H1 (cell line): ENCODE results near the gene FBXL14. TPM values are rescaled to one million over a fixed set of nuclear protein-coding genes. Genes with fewer than 3 reads are reported as not detected.

Experiments used
- CTCF ChIA-PET: fragments of 300-600 bp; sonication (Branson Sonifier 250); formaldehyde crosslinking; loops from one replicate; lab custom pipeline; 2021; ENCODE audit not compliant: partially characterized antibody; lab: Charles Lee
- POLR2A ChIA-PET: fragments of 300-600 bp; sonication (Branson Sonifier 250); formaldehyde crosslinking; loops from one replicate; lab custom pipeline; 2021; ENCODE audit warnings: inconsistent platforms; ENCODE audit not compliant: partially characterized antibody; lab: Charles Lee
- DNase-seq, 2 experiments: peaks; one replicate each; pipeline versions ENCODE4 v3.0.0 to v3.0.0-alpha.2; 2010 to 2022; ENCODE audit warnings: low spot score in 2 of 2, low read depth in 1 of 2, mixed read lengths in 1 of 2
- FAIRE-seq: peaks from 2 replicates; lab custom pipeline; 2011; peaks lifted over from hg19 to GRCh38; lab: Jason Lieb, UNC
- H2AFZ ChIP-seq: 2 replicates; pipeline ENCODE4 v1.8.1; 2012; ENCODE audit warnings: low read length, inconsistent platforms
- H2AK5ac ChIP-seq: 2 replicates; pipeline ENCODE4 v1.6.1; 2013; ENCODE audit warnings: low read depth, low read length
- H2BK120ac ChIP-seq: replicated peaks from 2 replicates; pipeline ENCODE3; 2013; ENCODE audit warnings: low read depth, low read length, inconsistent platforms
- H2BK12ac ChIP-seq: 2 replicates; pipeline ENCODE4 v1.6.1; 2013; ENCODE audit warnings: low read depth, low read length
- H2BK15ac ChIP-seq: 2 replicates; pipeline ENCODE4 v1.6.1; 2013; ENCODE audit warnings: low read length
- H2BK20ac ChIP-seq: 2 replicates; pipeline ENCODE4 v1.6.1; 2013; ENCODE audit warnings: low read length
- H2BK5ac ChIP-seq: 2 replicates; pipeline ENCODE4 v1.6.1; 2013; ENCODE audit warnings: low read depth, low read length
- H3K14ac ChIP-seq: 2 replicates; pipeline ENCODE4 v1.6.1; 2013; ENCODE audit warnings: inconsistent platforms; ENCODE audit not compliant: insufficient read length
- H3K18ac ChIP-seq: 2 replicates; pipeline ENCODE4 v1.6.1; 2013; ENCODE audit warnings: low read length; ENCODE audit errors: extremely low read depth
- H3K23ac ChIP-seq: 2 replicates; pipeline ENCODE4 v1.6.1; 2013; ENCODE audit warnings: inconsistent platforms; ENCODE audit not compliant: insufficient read length
- H3K23me2 ChIP-seq: 2 replicates; pipeline ENCODE4 v1.6.1; 2013; ENCODE audit warnings: low read depth, low read length
- H3K27ac ChIP-seq: 2 replicates; pipeline ENCODE4 v1.6.1; 2011; ENCODE audit warnings: low read depth, low read length, inconsistent platforms
- H3K27me3 ChIP-seq, 4 experiments: replicated peaks in 1 of 4; 1 replicate in 1 of 4; 2 replicates in 3 of 4; pipeline versions ENCODE4 v1.6.1 to v1.8.1; 2011 to 2013; ENCODE audit warnings: low read length in 3 of 4, mild to moderate bottlenecking in 3 of 4, inconsistent platforms in 2 of 4, mixed read lengths in 2 of 4, moderate library complexity in 1 of 4; ENCODE audit not compliant: control insufficient read depth in 3 of 4, insufficient read depth in 3 of 4; ENCODE audit errors: extremely low read depth in 1 of 4
- H3K36me3 ChIP-seq, 4 experiments: 2 replicates each; pipeline versions ENCODE4 v1.6.1 to v1.8.1; 2011 to 2013; ENCODE audit warnings: mild to moderate bottlenecking in 4 of 4, low read length in 3 of 4, moderate library complexity in 2 of 4, control low read depth in 1 of 4, inconsistent platforms in 1 of 4; ENCODE audit not compliant: insufficient read depth in 4 of 4, control insufficient read depth in 2 of 4
- H3K4ac ChIP-seq: replicated peaks from 2 replicates; pipeline ENCODE3; 2013; ENCODE audit warnings: low read length, low read depth, mixed read lengths, inconsistent platforms; ENCODE audit not compliant: insufficient read length
- H3K4me1 ChIP-seq, 4 experiments: replicated peaks in 1 of 4; 1 replicate in 1 of 4; 2 replicates in 3 of 4; pipeline versions ENCODE4 v1.6.1 to v1.8.1; 2011 to 2013; ENCODE audit warnings: low read length in 3 of 4, inconsistent platforms in 2 of 4, mixed read lengths in 1 of 4; ENCODE audit not compliant: insufficient read depth in 4 of 4, control insufficient read depth in 3 of 4
- H3K4me2 ChIP-seq, 2 experiments: 2 replicates each; pipeline versions ENCODE4 v1.6.1 to v1.8.1; 2011 to 2013; ENCODE audit warnings: low read depth in 2 of 2, low read length in 2 of 2, control low read depth in 1 of 2, inconsistent platforms in 1 of 2, mild to moderate bottlenecking in 1 of 2; ENCODE audit not compliant: insufficient read depth in 1 of 2
- H3K4me3 ChIP-seq, 4 experiments: fragments of 200-600, 300-600 bp in 1 of 4; sonication (generic), shearing (Covaris generic), sonication (Bioruptor Twin) in 1 of 4; 2 replicates each; pipeline versions ENCODE4 v1.5.1 to v1.8.1; 2011 to 2016; ENCODE audit warnings: low read length in 4 of 4, low read depth in 3 of 4, control low read depth in 2 of 4, inconsistent platforms in 2 of 4, mild to moderate bottlenecking in 2 of 4, mixed read lengths in 1 of 4, moderate library complexity in 1 of 4; ENCODE audit not compliant: insufficient read depth in 2 of 4; ENCODE audit errors: extremely low read depth in 1 of 4
- H3K56ac ChIP-seq: replicated peaks from 2 replicates; pipeline ENCODE3; 2013; ENCODE audit warnings: low read depth, mild to moderate bottlenecking, mixed read lengths, low read length, inconsistent platforms; ENCODE audit not compliant: insufficient read length
- H3K79me1 ChIP-seq: 2 replicates; pipeline ENCODE4 v1.6.1; 2013; ENCODE audit warnings: low read depth, low read length, control low read depth
- H3K79me2 ChIP-seq, 2 experiments: 2 replicates each; pipeline versions ENCODE4 v1.6.1 to v1.8.1; 2012 to 2013; ENCODE audit warnings: low read length in 2 of 2, mild to moderate bottlenecking in 2 of 2, inconsistent platforms in 1 of 2; ENCODE audit not compliant: insufficient read depth in 2 of 2, control insufficient read depth in 1 of 2
- H3K9ac ChIP-seq, 4 experiments: replicated peaks in 1 of 4; 1 replicate in 1 of 4; 2 replicates in 3 of 4; pipeline versions ENCODE4 v1.6.1 to v1.8.1; 2011 to 2013; ENCODE audit warnings: low read depth in 3 of 4, low read length in 3 of 4, control low read depth in 2 of 4, mild to moderate bottlenecking in 2 of 4, moderate library complexity in 2 of 4, inconsistent platforms in 1 of 4; ENCODE audit errors: extremely low read depth in 1 of 4
- H3K9me3 ChIP-seq, 2 experiments: 2 replicates each; pipeline versions ENCODE4 v1.6.1 to v1.8.1; 2012 to 2013; ENCODE audit warnings: mild to moderate bottlenecking in 2 of 2, moderate library complexity in 2 of 2, control low read depth in 1 of 2, inconsistent platforms in 1 of 2, low read depth in 1 of 2, low read length in 1 of 2, mixed read lengths in 1 of 2; ENCODE audit not compliant: insufficient read depth in 2 of 2
- H4K20me1 ChIP-seq, 2 experiments: replicated peaks in 1 of 2; 2 replicates each; pipeline versions ENCODE3 to v1.8.1; 2011 to 2013; ENCODE audit warnings: inconsistent platforms in 2 of 2, low read length in 2 of 2, mild to moderate bottlenecking in 1 of 2; ENCODE audit not compliant: insufficient read depth in 2 of 2, control insufficient read depth in 1 of 2
- H4K5ac ChIP-seq: 2 replicates; pipeline ENCODE4 v1.6.1; 2013; ENCODE audit warnings: low read length, low read depth, mixed read lengths, inconsistent platforms; ENCODE audit not compliant: insufficient read length
- H4K8ac ChIP-seq: 2 replicates; pipeline ENCODE4 v1.8.0; 2013; ENCODE audit warnings: mild to moderate bottlenecking, moderate library complexity, low read length, inconsistent platforms; ENCODE audit not compliant: insufficient read depth; ENCODE audit errors: extremely low read depth
- H4K91ac ChIP-seq: replicated peaks from 2 replicates; pipeline ENCODE3; 2013; ENCODE audit warnings: low read length, mixed read lengths, inconsistent platforms; ENCODE audit not compliant: insufficient read length
- CTBP2 ChIP-seq: IDR thresholded peaks from 2 replicates; pipeline ENCODE4 v1.7.0; 2011; ENCODE audit warnings: borderline replicate concordance, mild to moderate bottlenecking, moderate library complexity, mixed read lengths, low read length; ENCODE audit not compliant: insufficient read depth, insufficient read length
- E2F6 ChIP-seq: IDR thresholded peaks from 2 replicates; pipeline ENCODE4 v1.6.1; 2012; ENCODE audit warnings: inconsistent platforms
- GTF2F1 ChIP-seq: IDR thresholded peaks from 2 replicates; pipeline ENCODE4 v1.6.1; 2012; ENCODE audit warnings: low read depth, low read length, improper control_type of control experiment, borderline replicate concordance
- KDM4A ChIP-seq: IDR thresholded peaks from one replicate; pipeline ENCODE4 v1.7.1; 2012; ENCODE audit warnings: low read depth, mild to moderate bottlenecking, moderate library complexity, low read length, inconsistent platforms; ENCODE audit not compliant: severe bottlenecking
- SIN3A ChIP-seq, 2 experiments: IDR thresholded peaks in 1 of 2; conservative IDR thresholded peaks in 1 of 2; 2 replicates each; pipeline ENCODE4 v1.6.1; 2011 to 2012; ENCODE audit warnings: low read length in 2 of 2, improper control_type of control experiment in 1 of 2, low read depth in 1 of 2, mild to moderate bottlenecking in 1 of 2
- TAF1 ChIP-seq: IDR thresholded peaks from 2 replicates; pipeline ENCODE4 v1.6.1; 2011; ENCODE audit warnings: mild to moderate bottlenecking, low read depth, low read length
- WGBS, 2 experiments: shearing (Covaris generic) in 1 of 2; methylation state at CpG; one replicate each; pipeline versions ENCODE4 v1.1.6 to v1.1.7; 2013 to 2015; ENCODE audit warnings: low lambda C conversion rate in 2 of 2, mixed read lengths in 2 of 2, inconsistent platforms in 1 of 2, low coverage in 1 of 2, missing lambda C conversion rate in 1 of 2; ENCODE audit not compliant: insufficient replicate concordance in 2 of 2, insufficient coverage in 1 of 2, insufficient read length in 1 of 2; ENCODE audit errors: extremely low coverage in 1 of 2, missing lambda C conversion rate in 1 of 2; 5-methylcytosine and 5-hydroxymethylcytosine counted together
- polyA plus RNA-seq, 7 experiments: library from polyadenylated mRNA; depleted of rRNA in 3 of 7; stranded (reverse) in 5 of 7; unstranded in 2 of 7; fragments of >200 nt in 5 of 7; fragments of 200-250 nt in 2 of 7; gene quantifications; 1 replicate in 5 of 7; 2 replicates in 1 of 7; 4 replicates in 1 of 7; pipeline versions ENCODE4 v1.2.1 to v1.2.3, GENCODE V29; 2011 to 2013; ENCODE audit warnings: missing spikeins in 2 of 7, mixed read lengths in 2 of 7
- total RNA-seq: library from RNA; stranded (reverse); fragmentation: NEBNext Ultra II Directional; extraction: Animal tissue kit (Norgen Biotek cat#: 25700); gene quantifications from 2 replicates; pipeline ENCODE4 v1.2.1, GENCODE V29; 2021

FBXL14 gene
- total and polyA plus RNA-seq, 2 of the 8 experiments (the other 6 are each of a cell fraction or from before 2014, with no cell fraction given): 5.5 to 9.6 TPM

GRCh38 chr12:1530592-1531152 is 63.7 kb downstream of the FBXL14 start:
- no peaks in the 10 kb centered on the region for H3K79me1 ChIP-seq
- H2BK15ac ChIP-seq: no peak overlapping the region
- no peak overlapping the region for H2BK120ac ChIP-seq
- TF ChIP-seq CTBP2 (no peak), TAF1 (no peak), SIN3A (conservative IDR thresholded peaks at IDR 0.05 in 1 of 2, IDR thresholded peaks at IDR 0.05 in 1 of 2; ENCODE audit: low read depth in 1 of 2, low read length in 2 of 2) (no peak), E2F6 (no peak), GTF2F1 (no peak), KDM4A (peak; percentile 7)
- no peak overlapping the region for H2AK5ac ChIP-seq
- H3K4me3 ChIP-seq: peak overlapping the region; percentile 19 to 74 (median 28); a peak in 5 of 8 replicates
- H4K8ac ChIP-seq: no peak overlapping the region
- no peaks in the 10 kb centered on the region for H3K9me3 ChIP-seq
- H4K20me1 ChIP-seq: peaks cover 0 to 9% of the 10 kb centered on the region in 2 experiments
- no peak overlapping the region for H3K56ac ChIP-seq
- no peak overlapping the region for H3K9ac ChIP-seq
- peaks cover 0 to 5% (median 4%) of the 10 kb centered on the region in 4 experiments; a peak in 5 of 7 replicates for H3K4me1 ChIP-seq
- peak overlapping the region; percentile 56 to 82 for H3K4me2 ChIP-seq
- H2BK12ac ChIP-seq: no peak overlapping the region
- no peak for FAIRE-seq
- H3K4ac ChIP-seq: no peak overlapping the region
- no CpG with 5 or more reads among the region's 99 CpGs for WGBS, 2 experiments
- no peak overlapping the region for H3K27ac ChIP-seq
- no peak overlapping the region for H3K23ac ChIP-seq
- H3K36me3 ChIP-seq: no peaks in the 10 kb centered on the region; a peak in 1 of 8 replicates
- H3K18ac ChIP-seq: no peak overlapping the region
- peaks cover 55 to 87% (median 72%) of the 10 kb centered on the region in 4 experiments for H3K27me3 ChIP-seq
- no peak for DNase-seq
- no peak overlapping the region for H2AFZ ChIP-seq
- no peak overlapping the region for H3K14ac ChIP-seq
- H4K5ac ChIP-seq: no peak overlapping the region
- peaks cover 2% of the 10 kb centered on the region; the same call in 1 of the 2 replicates for H3K23me2 ChIP-seq
- no peak overlapping the region for H4K91ac ChIP-seq
- POLR2A ChIA-PET: no interaction called here
- H3K79me2 ChIP-seq: no peaks in the 10 kb centered on the region; a peak in 1 of 4 replicates
- H2BK20ac ChIP-seq: no peak overlapping the region
- CTCF ChIA-PET: interaction anchor here (0.5 kb wide), 1 partner anchor 77 kb away, joined by 3 read pairs; no protein-coding TSS in a partner anchor
- no peak overlapping the region for H2BK5ac ChIP-seq
